HepG2 (cell line): Measurements from ENCODE around the gene UCP3. TPM values are rescaled to one million over a fixed set of nuclear protein-coding genes. Genes with fewer than 3 reads are reported as not detected.

Source experiments
- FOXO4 ChIP-seq: sonication (generic); formaldehyde crosslinking; conservative IDR thresholded peaks from 2 replicates; pipeline ENCODE4 v1.8.1; 2023; ENCODE audit warnings: missing genetic modification reagents
- FOXP1 ChIP-seq, 2 experiments: fragments of 450-650 bp in 1 of 2; IDR thresholded peaks; 2 replicates each; pipeline ENCODE4 v1.6.1; 2017 to 2018; ENCODE audit warnings: antibody characterized with exemption in 1 of 2
- GFI1 ChIP-seq: sonication (generic); formaldehyde crosslinking; IDR thresholded peaks from 2 replicates; pipeline ENCODE4 v1.5.0; 2020; ENCODE audit warnings: missing genetic modification reagents, mild to moderate bottlenecking, borderline replicate concordance
- HMGA1 ChIP-seq: sonication (generic); formaldehyde crosslinking; conservative IDR thresholded peaks from 2 replicates; pipeline ENCODE4 v1.4.0; 2020; ENCODE audit warnings: missing genetic modification reagents
- HNRNPLL ChIP-seq: fragments of 200-400 bp; formaldehyde crosslinking; IDR thresholded peaks from 2 replicates; pipeline ENCODE4 v1.6.1; 2017; ENCODE audit warnings: mild to moderate bottlenecking, low read depth, low read length; ENCODE audit not compliant: poor library complexity, severe bottlenecking
- JUN ChIP-seq: sonication (generic); formaldehyde crosslinking; IDR thresholded peaks from 2 replicates; pipeline ENCODE4 v1.4.0; 2020; ENCODE audit warnings: mild to moderate bottlenecking, missing genetic modification reagents
- POGK ChIP-seq: sonication (generic); formaldehyde crosslinking; conservative IDR thresholded peaks from 2 replicates; pipeline ENCODE4 v1.8.0; 2022; ENCODE audit warnings: mild to moderate bottlenecking, moderate library complexity, missing genetic modification reagents
- SIX4 ChIP-seq: sonication (generic); formaldehyde crosslinking; IDR thresholded peaks from 2 replicates; pipeline ENCODE4 v1.4.0; 2020; ENCODE audit warnings: missing genetic modification reagents
- TEAD3 ChIP-seq: optimal IDR thresholded peaks from 2 replicates; pipeline ENCODE3; 2016; ENCODE audit warnings: borderline replicate concordance
- YY1 ChIP-seq: IDR thresholded peaks from 2 replicates; pipeline ENCODE4 v1.6.1; 2011; ENCODE audit warnings: low read length, low read depth, moderate library complexity, mild to moderate bottlenecking; ENCODE audit not compliant: insufficient read depth, insufficient replicate concordance
- ZNF234 ChIP-seq: sonication (generic); formaldehyde crosslinking; conservative IDR thresholded peaks from 2 replicates; pipeline ENCODE4 v1.5.1; 2020; ENCODE audit warnings: mild to moderate bottlenecking, missing genetic modification reagents
- ZNF598 ChIP-seq: sonication (generic); formaldehyde crosslinking; IDR thresholded peaks from 2 replicates; pipeline ENCODE4 v1.5.1; 2020; ENCODE audit warnings: mild to moderate bottlenecking, missing genetic modification reagents, borderline replicate concordance
- ZNF609 ChIP-seq: sonication (generic); formaldehyde crosslinking; IDR thresholded peaks from 2 replicates; pipeline ENCODE4 v1.4.0; 2020; ENCODE audit warnings: mild to moderate bottlenecking, missing genetic modification reagents, borderline replicate concordance
- ZNF672 ChIP-seq: sonication (generic); formaldehyde crosslinking; IDR thresholded peaks from 2 replicates; pipeline ENCODE4 v1.8.1; 2022; ENCODE audit warnings: missing genetic modification reagents
- ZNF674 ChIP-seq: sonication (generic); formaldehyde crosslinking; IDR thresholded peaks from 2 replicates; pipeline ENCODE4 v1.5.0; 2020; ENCODE audit warnings: low read depth, mild to moderate bottlenecking, missing genetic modification reagents
- ZNF709 ChIP-seq: sonication (generic); formaldehyde crosslinking; IDR thresholded peaks from 2 replicates; pipeline ENCODE4 v1.5.0; 2020; ENCODE audit warnings: mild to moderate bottlenecking, missing genetic modification reagents
- ZNF83 ChIP-seq: sonication (generic); formaldehyde crosslinking; IDR thresholded peaks from 2 replicates; pipeline ENCODE4 v1.4.0; 2020; ENCODE audit warnings: missing genetic modification reagents, mild to moderate bottlenecking, borderline replicate concordance
- polyA plus RNA-seq, 8 experiments: library from polyadenylated mRNA; depleted of rRNA in 3 of 8; stranded (reverse) in 7 of 8; unstranded in 1 of 8; fragments of >200 nt; fragmentation: Illumina TruSeq in 4 of 8; extraction: Trizol in 4 of 8; gene quantifications; 2 replicates each; pipeline versions ENCODE4 v1.2.1 to v1.2.3, GENCODE V29; 2011 to 2016; ENCODE audit warnings: low read depth in 4 of 8, missing spikeins in 1 of 8, mixed read lengths in 1 of 8; ENCODE audit not compliant: insufficient read depth in 1 of 8
- total RNA-seq, 5 experiments: library from RNA; depleted of rRNA; stranded (reverse); fragments of >200 nt; fragmentation: Illumina TruSeq; extraction: Trizol; gene quantifications; 2 replicates each; pipeline ENCODE4 v1.2.3, GENCODE V29; 2016; ENCODE audit warnings: low read depth in 1 of 5
- TF ChIP-seq, protein P1 (sequence below): sonication (generic); formaldehyde crosslinking; conservative IDR thresholded peaks from 2 replicates; pipeline ENCODE4 v1.4.0; 2020; ENCODE audit warnings: mild to moderate bottlenecking, missing genetic modification reagents, moderate library complexity

UCP3 gene
- total and polyA plus RNA-seq, 2 of the 13 experiments (the other 11 are each of a cell fraction or from before 2014, with no cell fraction given): 0.37 TPM; not detected in 1

DNA sequence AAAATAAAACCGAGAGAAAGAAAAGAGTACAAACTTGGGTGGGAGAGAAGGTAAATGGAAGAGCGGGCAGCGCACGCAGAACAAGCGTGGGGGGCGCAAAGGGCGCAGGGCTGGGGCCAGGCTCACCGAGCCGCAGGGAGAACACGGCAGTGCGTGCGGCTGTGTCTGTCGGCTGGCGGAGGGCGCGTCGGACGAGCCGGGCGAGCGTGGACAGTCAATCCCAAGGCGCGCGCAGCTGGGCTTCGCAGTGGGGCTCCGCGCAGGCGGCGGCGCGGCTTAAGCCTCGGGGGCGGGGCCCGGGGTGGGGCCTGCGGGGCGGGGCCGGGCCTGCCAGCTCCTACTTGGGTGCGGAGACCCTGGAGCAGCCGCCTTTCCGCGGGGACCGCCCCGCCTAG, 26.3 kb downstream of the UCP3 start, which contains the start of gene UCP2 (continued):
- TF ChIP-seq ZNF609 (CRISPR knock-in tag): no peak
- peak; percentile 43 for TF ChIP-seq YY1
- no peak for TF ChIP-seq ZNF674
- TF ChIP-seq ZNF83: no peak
- 0 out of 2 replicates have a peak, but pooled peaks have one; percentile 27 for TF ChIP-seq ZNF234
- 0 out of 2 replicates have a peak, but pooled peaks have one; percentile 40 for TF ChIP-seq POGK (CRISPR knock-in tag)
- TF ChIP-seq, protein P1, sequence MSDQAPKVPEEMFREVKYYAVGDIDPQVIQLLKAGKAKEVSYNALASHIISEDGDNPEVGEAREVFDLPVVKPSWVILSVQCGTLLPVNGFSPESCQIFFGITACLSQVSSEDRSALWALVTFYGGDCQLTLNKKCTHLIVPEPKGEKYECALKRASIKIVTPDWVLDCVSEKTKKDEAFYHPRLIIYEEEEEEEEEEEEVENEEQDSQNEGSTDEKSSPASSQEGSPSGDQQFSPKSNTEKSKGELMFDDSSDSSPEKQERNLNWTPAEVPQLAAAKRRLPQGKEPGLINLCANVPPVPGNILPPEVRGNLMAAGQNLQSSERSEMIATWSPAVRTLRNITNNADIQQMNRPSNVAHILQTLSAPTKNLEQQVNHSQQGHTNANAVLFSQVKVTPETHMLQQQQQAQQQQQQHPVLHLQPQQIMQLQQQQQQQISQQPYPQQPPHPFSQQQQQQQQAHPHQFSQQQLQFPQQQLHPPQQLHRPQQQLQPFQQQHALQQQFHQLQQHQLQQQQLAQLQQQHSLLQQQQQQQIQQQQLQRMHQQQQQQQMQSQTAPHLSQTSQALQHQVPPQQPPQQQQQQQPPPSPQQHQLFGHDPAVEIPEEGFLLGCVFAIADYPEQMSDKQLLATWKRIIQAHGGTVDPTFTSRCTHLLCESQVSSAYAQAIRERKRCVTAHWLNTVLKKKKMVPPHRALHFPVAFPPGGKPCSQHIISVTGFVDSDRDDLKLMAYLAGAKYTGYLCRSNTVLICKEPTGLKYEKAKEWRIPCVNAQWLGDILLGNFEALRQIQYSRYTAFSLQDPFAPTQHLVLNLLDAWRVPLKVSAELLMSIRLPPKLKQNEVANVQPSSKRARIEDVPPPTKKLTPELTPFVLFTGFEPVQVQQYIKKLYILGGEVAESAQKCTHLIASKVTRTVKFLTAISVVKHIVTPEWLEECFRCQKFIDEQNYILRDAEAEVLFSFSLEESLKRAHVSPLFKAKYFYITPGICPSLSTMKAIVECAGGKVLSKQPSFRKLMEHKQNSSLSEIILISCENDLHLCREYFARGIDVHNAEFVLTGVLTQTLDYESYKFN: no peak
- no peak for TF ChIP-seq ZNF709 (CRISPR knock-in tag)
- peak; percentile 69 for TF ChIP-seq HNRNPLL
- no peak for TF ChIP-seq TEAD3 (CRISPR knock-in tag)
- no peak for TF ChIP-seq FOXP1 (IDR thresholded peaks at IDR 0.05)
- no peak for TF ChIP-seq FOXP1 (CRISPR knock-in tag; IDR thresholded peaks at IDR 0.05)
- TF ChIP-seq GFI1 (CRISPR knock-in tag): no peak
- no peak for TF ChIP-seq JUN (CRISPR knock-in tag)
- TF ChIP-seq ZNF672 (CRISPR knock-in tag): 0 out of 2 replicates have a peak, but pooled peaks have one; percentile 20
- TF ChIP-seq FOXO4 (CRISPR knock-in tag): 0 out of 2 replicates have a peak, but pooled peaks have one; percentile 61
- no peak for TF ChIP-seq HMGA1 (CRISPR knock-in tag)
- TF ChIP-seq ZNF598: no peak
- TF ChIP-seq SIX4: no peak
